Activated naive CD8-positive, alpha-beta T cell treated with anti-CD3 and anti-CD28 coated beads, Interleukin-2, amount 50 U/mL, for 16 hours (primary cell): Measurements from ENCODE around the gene ADAMTSL2.

ENCODE experiments used
- DNase-seq: peaks from one replicate; pipeline ENCODE4 v3.0.0-alpha.2; 2020; ENCODE audit warnings: low read depth, low spot score

Gene ADAMTSL2

DNA sequence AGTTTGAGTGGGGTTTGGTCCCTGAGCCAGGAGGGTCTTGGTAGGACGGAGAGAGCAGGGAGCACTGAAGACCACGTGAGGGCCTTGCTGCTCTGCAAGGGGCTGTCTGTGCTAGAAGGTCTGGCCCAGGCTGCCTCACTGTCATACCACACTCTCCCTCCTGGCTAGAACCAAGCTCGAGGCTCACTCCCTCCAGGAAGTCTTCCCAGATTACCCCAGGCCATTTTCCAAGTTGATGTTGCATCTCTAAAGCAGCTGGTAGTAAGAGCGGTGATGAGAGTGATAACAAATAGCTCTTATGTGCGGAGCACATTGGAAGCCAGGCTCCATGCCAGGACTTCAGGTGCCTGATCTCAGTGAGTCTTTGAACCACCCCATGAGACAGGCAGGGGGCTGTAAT is 16.3 kb upstream of the ADAMTSL2 start:
- DNase-seq: no peak

DNA sequence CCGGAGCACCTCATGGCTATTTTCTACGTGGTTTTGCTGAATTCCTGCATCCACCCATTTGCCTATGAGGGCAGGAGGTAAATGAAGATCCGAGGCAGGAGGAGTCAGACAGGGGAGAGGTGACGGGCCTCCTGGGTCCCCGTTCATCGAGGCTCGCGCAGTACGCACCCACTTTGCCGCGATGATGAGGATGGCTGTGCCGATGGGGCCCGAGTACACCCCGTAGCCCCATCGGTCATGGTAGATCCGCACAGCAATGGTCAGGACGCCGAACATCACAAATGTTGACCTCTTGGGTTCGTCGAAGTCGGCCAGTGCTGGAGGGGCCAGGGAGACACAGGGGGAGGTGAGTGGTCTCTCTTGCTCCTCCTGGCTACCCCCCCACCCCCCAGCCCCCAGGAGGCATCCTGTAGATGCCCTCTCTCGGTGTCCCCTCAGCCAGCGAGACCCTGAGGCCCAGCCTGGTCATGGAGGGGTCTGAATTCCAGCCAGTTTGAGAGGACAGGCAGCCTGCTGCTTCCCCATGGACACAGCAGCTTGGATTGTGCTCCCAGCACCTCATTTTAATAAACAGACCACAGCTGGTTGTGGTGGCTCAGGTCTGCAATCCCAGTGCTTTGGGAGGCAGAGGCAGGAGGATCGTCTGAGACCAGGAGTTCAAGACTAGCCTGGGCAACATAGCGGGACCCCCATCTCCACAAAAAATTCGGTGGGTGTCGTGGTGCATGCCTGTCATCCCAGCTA is 15.6 kb upstream of the ADAMTSL2 start:
- no peak for DNase-seq

DNA sequence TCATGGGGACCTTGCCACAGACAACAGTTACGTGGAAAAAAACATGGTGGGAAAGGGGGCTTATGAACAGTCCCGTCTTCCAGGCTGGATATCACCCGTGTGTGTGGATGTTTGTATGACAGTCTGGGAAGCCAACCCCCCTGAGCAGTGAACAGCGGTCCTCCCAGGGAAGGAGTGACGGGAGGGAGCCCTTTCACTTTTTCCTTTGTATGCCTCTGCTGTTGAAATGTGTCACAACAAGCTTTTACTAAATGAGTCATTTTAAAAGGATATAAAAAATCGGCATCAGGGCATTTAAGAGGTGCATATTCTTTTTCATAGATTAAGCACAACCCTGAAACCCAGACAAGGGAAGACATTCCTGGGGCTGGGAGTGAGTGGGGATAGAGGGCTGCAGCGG is 14.8 kb upstream of the ADAMTSL2 start:
- no peak for DNase-seq

DNA sequence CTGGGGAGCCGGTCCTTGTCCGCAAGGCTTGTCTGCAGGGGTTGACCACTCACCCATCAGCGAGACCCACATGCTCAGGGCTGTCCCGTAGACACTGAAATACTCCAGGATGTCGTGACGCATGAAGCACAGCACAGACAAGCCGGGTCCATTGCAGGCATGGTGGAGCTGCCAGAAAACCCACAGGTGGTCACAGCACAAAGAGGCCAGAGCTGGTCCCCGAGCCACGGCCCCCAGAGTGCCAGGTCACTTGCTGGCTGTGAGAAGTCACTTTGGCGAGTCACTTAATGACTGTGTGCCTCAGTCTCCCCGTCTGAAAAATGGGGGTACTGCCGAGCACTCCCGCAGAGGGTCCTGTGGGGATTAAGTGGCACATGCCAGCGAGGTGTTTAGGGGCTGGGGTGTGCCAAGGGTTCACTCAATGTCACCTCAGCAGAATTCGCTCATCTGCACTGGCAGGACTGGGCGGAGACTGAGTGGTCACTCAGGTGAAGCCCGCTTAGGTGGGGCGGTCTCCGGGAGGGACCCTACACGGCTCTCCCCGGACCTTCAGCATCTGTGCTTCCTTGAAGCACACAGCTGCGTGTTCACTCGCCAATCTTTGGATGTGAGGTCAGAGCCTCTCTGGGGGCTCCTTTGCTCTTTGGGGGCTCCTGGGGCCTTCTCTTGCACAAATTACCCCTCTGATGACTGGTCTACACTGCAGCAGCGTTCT is 14.2 kb upstream of the ADAMTSL2 start:
- no peak for DNase-seq

DNA sequence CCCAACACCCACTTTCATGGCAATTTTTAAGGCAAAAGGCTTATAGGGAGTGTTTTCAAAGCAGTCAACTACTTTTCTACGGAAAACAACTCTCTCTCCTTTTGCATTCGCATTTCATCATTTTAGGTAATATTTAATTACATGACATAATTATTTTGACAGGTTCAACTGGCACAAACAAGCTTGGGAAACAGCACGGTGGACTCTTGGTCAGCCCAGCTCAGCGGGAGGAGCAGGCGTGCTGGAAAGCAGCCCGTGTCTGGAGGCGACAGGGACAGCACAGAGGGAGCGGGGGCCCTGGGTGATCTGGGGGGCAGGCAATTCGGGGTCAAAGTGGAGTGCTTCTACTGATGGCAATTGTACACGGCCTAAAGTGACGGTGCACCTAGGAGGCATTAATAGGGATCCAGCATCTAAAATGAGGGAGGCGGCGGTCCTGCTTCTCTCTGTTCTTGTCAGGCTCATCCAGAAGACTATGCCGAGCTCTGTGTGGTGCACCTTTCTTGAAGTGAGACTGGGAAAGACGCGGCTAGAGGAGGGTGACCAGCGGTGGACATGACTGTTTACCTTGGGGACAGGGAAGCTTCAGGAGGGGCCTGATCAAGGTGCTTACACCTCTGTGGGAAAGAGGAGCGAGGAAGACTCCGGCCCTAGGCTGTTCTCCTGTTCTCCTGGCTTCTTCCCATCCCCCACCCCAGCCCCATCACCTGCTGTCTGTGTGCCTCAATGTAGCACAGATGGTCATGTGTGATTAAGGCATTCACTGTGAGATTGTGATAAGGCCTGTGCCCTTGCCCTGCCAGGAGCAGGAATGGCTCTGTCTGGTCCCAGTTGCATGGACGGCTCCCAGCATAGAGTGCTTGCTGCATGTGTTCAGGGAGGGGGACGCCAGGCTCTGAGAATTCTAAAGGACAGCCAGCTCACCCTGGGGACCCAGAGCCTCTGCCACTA is 13.1 kb upstream of the ADAMTSL2 start:
- DNase-seq: no peak

DNA sequence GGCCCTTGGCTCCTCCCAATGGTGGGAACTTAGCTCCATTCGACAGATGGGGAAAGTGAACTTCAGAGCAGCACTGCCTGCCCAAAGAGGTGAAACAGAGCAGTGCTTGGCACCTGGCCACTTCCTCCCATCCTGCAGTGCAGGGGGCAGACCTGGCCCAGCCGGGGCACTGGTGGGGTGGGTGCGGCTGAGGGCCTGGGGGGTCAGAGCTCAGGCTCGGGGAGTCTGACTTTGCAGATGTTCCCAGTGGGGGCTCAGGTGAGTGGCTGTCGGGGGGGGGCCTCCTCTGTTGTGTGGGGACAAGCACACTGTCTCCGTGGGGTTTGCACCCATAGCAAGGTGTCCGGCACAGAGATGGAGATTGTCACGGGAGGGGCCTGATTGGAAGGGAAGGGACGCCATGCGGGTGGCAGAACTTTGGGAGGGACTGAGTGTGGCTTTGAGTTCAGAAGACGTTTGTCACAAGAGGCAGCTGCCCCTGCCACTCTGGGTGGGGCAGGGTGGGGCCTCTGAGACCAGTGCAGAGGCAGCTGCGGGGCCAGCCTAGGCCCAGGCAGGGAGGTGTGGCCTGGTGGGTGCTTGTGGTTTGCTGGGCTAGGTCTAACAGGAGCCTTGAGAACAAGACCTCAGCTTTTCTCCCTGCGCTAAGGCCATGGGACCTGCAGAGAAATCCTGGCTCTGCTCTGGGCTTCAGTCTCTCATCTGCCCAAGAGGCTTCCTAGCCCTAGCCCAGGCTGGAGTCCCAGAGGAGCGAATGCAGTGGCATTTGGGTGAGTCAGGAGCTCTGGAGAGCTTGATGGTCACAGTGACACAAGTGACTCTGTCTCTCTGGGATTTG is 12.2 kb upstream of the ADAMTSL2 start:
- no peak for DNase-seq

DNA sequence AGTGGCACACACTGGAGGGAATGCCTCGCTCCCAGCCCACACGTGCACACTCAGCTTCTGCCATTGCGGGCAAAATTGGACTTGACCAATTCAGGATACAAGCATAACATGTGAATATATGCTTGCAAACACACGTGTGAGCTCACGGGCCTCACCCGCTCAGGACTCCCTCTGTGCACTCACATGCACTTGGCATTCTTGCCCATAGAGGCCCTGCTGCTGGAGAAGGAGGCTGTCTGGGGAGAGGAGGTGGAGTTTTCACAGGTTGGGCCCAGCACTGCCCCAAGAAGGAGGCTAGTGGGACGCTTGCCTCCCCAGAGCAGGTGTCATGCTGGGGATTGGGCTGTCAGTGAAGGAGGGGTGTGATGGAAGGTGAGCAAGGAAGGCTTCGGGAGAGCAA is 11.4 kb upstream of the ADAMTSL2 start:
- DNase-seq: no peak

DNA sequence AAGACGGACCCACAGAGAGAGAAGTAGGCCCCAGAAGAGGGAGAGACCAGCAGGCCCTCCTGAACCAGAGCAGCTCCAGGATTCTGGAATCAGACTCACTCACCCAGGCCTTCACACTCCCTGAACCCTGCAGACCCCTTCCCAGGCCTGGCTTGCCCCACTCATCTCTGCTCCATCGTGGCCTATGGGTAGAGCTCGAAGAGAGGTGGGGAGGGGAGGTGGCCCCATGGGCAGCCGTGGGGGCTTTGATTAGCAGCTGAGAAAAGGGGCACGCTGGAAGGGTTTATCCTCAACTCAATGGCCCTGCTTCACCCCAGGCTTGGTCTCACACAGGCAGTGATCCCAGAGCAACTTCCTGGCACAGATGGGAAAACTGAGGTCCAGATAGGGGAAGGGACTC is 10.4 kb upstream of the ADAMTSL2 start:
- DNase-seq: no peak

DNA sequence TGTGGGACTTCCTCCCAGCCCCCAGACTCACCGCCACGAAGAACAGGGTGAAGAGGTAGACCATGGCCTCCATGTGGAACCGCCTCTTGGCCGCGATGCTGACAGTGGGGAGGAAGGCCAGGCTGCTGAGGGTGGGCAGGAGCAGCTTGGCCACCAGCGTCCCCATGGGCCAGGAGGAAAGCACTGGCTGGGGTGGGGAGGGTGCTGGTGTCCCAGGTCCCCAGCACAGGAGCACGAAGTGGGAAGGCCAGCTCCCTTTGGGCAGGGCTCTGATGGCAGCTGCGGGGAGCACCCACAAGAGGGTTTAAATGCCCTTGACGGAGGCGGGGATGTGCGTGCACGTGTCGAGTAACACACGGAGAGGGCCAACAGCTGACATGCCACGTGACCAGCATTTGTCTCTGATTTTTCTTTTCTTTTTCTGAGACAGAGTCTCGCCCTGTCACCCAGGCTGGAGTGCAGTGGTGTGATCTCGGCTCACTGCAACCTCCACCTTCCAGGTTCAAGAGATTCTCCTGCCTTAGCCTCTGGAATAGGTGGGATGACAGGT is 9.8 kb upstream of the ADAMTSL2 start, which contains the start of gene MYMK:
Gene MYMK, minus strand, starts transcription at position 281 of the 550 bp plus-strand sequence. Its CDS starts 115 bp downstream, at position 166.
- no peak for DNase-seq

DNA sequence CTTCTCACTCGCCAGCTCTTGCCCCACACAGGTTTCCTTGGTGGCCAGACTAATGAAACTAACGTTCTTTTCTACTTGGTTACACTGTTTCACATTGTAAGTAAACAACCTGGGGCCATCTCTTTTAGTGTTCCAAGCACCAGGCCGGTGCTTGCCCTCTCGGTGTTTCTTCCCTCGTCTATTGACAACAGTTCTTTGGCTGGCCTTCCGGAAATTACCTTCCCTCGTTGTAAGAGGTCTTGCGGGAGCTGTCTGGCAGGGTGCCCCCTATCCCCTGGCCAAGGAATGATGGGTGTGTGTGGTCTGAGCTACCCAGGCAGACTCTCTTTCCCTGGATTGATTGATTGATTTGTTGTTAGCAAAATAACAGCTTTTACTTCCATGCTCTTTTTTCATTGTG is 8.8 kb upstream of the ADAMTSL2 start:
- no peak for DNase-seq

DNA sequence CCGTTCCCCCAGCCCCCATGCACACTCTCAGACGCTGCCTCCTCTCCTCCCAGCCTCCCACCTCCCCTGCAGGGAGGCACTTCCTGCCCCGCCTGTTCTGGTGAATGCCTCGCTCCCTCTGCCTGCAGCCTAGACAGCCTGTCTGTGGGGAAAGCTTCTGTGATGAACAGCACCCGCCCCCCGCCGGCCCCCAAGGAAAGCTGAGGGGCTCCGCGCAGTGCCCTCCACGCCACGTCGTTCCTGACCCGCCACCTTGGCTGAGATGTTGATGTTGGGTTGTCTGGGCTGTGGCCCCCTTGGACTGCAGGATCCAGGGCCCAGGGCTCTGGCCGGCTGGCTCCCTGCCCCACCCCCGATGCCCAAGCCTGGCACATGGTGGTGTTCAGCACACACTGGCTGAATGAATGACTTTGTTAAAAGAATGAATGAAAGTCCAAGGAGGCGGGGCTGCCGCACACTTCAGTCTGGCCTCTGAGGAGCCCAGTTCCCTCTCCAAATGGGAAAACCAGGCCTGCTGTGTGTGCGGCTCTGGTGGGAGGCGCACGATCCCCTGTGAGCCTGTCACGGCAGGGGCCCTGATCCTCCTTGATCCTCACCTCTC is 7.7 kb upstream of the ADAMTSL2 start:
- no peak for DNase-seq

DNA sequence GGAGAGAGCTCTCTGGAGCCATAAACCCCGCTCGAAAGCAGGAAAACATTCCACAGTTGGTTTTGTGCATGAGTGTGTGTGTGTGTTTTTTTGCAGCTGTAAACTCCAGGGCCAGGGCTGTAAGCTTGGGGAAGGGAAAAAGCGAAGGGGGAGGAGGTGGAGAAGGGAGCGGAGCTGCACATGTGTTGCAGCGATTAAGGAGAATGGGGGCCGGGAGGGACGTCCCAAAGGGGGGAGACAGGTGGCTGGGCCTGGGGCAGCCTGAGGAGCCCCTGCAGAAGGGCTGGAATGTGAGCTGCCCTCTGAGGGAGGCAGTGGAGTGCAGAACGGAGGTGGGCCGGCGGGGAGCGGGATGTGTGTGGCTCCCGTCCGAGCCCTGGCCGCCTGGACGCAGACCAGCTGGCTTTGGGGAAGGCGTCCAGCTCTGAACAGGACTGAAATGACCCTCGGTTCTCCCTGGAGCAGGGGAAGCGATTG is 7.0 kb upstream of the ADAMTSL2 start:
- no peak for DNase-seq

DNA sequence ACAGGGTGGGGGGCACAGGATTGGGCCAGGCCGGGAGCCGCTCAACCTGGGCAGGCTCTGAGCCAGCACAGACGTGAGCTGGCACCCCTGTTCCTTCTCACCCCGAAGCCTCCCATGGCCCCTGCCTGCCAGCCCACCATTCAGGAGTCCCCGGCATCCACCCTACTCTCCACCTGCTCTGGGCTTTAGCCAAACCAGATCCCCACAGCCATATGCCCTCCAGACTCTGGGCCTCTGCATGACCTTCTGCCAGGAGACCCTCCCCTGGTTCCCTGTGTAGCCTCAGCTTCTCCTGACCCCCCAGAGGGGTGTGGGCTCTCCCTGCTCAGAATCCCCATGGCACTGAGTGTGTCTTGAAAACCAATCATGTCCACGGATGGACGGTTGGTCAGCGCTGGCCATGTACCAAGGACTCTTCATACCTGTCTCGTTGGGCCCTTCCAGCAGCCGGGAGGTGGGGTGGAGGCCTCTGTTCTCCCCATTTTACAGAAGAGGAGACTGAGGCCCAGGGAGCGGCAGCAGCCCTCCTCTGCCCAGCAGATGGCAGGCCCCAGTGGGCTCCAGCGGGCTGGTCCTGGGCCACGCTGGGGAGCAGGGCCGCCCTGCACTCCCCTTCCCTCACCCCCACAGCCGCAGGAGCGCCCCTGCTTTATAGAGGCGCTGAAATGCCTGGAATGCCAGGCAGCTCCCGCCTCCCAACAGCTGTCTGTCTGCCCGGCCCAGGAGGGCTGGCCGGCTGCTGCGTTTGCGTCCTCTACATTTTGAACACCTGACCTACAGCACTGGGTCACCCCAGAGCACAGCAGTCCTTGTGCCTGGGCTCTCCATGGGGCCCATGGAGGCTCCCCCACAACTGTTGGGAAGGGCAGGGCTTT is 6.3 kb upstream of the ADAMTSL2 start:
- no peak for DNase-seq

DNA sequence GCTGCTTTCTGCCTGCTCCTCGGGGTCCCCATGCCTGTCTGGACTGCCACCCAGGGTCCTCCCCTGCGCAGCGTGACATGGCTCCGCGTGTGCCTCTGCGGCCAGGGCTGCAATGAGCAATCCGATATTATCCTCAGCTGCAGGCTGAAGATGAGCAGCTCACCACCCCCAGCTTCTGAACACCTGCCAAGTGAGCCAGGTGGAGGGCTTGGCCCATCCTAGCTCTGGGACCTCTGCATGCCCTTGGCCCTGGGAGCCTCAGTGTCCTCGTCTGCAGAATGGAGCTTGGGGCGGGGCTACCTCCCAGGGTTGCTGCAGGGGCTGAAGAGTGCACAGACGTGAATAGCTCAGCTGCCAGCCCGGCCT is 5.6 kb upstream of the ADAMTSL2 start:
- DNase-seq: no peak

DNA sequence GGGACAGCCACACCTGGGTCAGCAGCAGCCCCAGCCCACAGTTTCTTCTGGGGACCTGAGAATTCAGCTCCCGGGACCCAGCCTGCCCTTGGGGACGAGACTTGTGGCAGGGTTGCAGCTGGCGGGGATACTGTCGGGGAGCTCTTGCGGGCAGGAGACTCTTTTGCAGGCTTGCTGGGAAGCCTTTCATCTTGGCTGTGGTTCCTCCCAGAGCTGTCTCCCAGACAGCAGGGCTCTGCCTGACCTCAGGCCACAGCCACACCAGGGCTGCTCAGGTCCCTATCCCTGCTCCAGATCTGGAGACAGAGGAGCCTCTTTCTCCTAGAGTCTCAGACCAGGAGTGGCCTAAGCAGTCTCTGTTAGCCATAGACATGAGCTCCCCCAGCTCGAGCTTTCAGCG is 5.0 kb upstream of the ADAMTSL2 start:
- no peak for DNase-seq

DNA sequence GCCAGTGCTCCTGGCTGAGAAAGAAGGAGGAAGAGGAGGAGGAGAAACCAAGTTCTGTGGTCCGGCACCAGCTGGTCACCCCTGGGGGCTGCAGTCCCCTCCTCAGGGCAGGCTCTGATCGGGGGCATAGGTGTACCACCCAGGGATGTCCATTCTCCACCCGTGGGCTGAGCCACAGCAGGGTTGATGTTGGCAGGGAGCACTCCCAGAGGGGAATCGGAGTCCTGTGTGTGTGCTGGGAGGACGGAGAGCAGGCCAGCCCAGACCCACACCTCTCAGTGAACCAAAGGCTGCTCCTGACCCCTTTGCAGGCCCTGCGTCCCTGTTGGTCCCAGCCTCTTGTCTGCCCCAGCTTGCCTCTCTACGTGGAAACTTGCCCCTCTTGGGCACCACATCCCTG is 4.6 kb upstream of the ADAMTSL2 start:
- DNase-seq: no peak

DNA sequence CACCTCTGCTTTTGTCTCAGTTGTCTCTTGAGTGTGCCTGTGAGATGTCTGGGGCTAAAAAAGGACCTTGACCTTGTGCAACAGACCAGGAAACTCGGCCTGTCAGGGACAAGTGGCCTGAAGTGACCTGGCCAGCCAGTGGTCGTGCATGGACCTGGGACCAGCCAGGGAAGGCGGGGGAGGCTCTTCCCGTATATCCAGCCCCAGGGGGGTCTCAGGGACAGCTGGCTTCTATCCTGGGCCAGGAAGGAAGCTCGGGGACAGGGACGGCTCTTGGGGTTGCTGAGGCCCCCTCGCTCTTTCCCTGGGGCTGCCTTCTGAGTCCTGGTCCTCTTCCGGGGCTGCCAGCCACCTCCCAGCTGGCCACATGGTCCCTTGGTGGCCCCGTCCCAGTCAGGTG is 3.2 kb upstream of the ADAMTSL2 start:
- no peak for DNase-seq

DNA sequence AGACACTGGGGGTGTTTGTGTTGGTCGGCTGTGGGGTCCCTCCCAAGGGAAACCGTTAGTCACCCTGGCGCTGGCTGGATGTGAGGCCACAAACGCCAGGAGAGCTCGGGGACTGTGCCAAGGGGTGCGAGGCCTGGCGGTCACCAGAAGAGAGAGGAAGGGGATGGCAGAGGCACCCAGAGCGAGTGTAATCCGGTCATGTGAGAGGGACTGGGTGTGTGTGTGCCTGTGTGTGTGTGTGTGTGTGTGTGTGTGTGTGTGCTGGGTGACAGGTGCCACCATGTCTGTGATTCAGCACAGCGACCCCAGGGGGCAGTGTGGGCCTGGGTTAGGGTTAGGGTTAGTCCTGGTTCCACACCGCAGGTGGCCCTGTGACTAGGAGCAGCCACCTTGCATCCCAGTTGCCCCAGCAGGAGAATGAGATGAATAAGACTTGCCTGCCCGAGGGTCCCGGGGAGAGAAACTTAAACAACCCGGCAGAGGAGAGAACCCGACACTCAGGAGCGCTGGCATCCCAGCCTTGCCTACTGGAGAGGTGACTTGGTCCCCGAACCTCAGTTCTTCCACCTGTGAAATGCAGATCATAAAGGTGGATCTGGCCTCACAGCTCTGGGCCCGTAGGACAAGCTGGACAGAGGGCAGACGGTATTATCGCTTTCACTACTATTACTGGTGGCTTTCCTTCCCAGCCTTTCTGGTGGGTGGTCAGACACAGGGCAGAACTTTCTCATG is 1.4 kb upstream of the ADAMTSL2 start:
- DNase-seq: peak; percentile 48

DNA sequence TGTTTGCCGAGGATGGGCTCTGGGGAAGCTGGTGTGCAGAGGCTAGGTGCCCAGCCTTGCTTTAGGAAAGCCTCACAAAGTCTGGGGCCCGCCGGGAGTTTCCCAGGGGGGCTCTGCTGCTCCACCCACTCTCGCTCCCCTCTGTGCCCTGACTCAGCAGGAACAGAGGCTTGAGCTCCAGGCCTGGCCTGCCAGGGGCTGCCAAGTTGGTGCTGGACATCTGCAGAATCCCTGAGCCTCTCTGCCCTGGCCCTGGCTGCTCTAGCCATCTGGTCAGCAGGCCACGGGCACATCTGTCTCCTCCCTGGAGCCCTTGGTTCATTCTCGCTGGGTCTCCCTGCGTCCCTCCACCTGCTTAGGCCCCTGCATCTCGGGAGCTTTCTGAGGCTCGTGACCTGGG is 647 bp upstream of the ADAMTSL2 start:
- DNase-seq: no peak
